C4-2B (cell line): ENCODE results near the gene ANO2.

Source experiments
- H3K27ac ChIP-seq: fragments of 450-650 bp; 2 replicates; pipeline ENCODE4 v1.5.1; 2017
- ZFX ChIP-seq: fragments of 450-650 bp; IDR thresholded peaks from 2 replicates; pipeline ENCODE4 v1.6.1; 2017
- TF ChIP-seq, protein P1 (sequence below): fragments of 450-650 bp; conservative IDR thresholded peaks from 2 replicates; pipeline ENCODE4 v1.5.1; 2017; ENCODE audit warnings: mild to moderate bottlenecking

ANO2 gene

DNA sequence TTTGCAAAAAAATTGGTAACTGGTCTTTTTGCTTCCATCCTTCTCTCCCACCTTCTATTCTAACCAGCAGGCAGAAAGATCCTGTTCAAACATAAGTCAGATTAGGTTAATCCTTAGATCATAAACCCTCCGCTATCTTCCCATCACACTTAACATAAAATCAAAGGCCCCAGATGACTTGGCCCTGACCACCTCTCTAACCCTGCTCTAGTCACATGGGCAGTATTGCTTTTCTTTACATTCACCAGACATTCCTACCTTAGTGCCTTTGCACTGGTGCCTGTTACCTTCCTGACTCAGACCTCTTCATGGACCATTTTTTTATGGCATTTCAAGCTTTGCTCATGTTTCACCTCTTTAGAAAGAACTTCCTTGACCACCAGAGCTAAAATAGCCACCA lies 429.6 kb downstream of the ANO2 start:
- TF ChIP-seq, protein P1, sequence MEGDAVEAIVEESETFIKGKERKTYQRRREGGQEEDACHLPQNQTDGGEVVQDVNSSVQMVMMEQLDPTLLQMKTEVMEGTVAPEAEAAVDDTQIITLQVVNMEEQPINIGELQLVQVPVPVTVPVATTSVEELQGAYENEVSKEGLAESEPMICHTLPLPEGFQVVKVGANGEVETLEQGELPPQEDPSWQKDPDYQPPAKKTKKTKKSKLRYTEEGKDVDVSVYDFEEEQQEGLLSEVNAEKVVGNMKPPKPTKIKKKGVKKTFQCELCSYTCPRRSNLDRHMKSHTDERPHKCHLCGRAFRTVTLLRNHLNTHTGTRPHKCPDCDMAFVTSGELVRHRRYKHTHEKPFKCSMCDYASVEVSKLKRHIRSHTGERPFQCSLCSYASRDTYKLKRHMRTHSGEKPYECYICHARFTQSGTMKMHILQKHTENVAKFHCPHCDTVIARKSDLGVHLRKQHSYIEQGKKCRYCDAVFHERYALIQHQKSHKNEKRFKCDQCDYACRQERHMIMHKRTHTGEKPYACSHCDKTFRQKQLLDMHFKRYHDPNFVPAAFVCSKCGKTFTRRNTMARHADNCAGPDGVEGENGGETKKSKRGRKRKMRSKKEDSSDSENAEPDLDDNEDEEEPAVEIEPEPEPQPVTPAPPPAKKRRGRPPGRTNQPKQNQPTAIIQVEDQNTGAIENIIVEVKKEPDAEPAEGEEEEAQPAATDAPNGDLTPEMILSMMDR, result no peak
- TF ChIP-seq ZFX, result no peak
- H3K27ac ChIP-seq, result no peak overlapping the region

DNA sequence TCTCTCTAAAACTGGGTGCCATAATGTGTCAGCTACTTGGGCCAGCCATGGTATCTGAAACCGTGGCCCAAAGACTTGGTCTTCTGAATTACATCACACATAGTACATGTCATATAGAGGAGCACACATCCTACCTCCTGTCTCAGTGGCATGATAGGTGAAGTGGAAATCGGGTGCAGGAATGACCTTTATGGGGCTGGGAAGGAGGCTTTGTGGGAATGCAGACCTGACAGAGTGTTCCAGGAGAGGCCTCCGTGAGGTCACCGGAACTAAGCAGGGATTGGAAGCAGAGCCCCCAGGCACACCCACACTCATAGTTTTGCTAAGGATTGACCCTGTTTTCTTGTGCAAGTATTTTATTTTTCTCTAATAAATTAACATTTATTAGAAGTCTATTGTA lies 430.5 kb downstream of the ANO2 start:
- TF ChIP-seq, protein P1, result no peak
- TF ChIP-seq ZFX, result no peak
- H3K27ac ChIP-seq, result no peak overlapping the region

DNA sequence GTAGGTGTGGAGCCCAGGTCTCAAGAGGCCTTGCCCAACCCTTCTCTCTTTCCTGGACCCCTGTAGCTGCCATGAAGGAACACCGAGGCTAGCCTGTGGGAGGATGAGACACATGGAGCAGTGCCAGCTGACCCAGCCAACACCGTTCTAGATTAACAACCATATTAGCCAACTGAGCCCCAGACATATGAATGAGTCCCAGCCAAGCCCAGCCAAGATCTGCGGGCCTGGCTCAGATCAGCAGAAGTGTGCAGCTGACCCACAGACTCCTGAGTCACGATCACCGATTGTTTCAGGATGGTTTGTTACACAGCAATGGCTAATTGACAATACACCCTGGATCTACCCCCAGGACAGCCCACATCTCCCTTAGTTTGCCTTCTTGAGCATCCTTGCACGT lies 431.0 kb downstream of the ANO2 start:
- TF ChIP-seq, protein P1, result no peak
- TF ChIP-seq ZFX, result no peak
- no peak overlapping the region for H3K27ac ChIP-seq

DNA sequence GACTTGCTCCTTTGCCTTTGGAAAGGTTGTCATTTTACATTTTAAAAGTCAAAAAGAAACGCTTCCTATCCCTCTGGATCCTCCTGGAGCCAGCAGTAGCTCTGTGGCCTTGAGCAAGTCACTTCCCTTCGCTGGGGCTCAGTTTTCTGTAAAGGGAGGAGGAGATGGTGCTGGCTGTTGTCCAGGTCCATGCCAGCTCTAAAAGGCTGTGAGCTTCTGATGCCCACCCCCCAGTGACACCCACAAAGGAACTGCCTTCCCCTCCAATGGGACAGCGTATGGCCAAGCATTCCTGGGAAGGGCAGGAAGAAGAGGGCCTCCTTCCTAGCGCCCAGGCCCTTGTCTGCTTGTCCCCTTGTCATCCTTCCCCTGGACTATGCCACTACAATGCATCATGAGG lies 431.7 kb downstream of the ANO2 start:
- no peak overlapping the region for H3K27ac ChIP-seq
- TF ChIP-seq, protein P1, result no peak
- no peak for TF ChIP-seq ZFX
